ENCODE data around the gene COX14.

The COX14 gene

DNA sequence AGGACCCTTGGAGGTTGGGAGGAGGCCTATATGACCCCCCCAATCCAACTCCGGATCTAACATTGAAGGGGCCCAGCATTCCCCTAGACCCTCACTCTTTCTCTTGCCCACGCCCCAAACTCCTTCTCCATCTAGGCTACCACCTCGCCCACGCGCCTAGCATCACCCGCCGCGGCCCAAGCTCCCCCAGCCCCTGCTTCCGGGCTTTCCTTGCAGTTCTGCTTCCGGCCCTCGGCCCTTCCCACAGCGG, 54.7 kb downstream of the COX14 start:
- DNase-seq: peak; percentile 58

DNA sequence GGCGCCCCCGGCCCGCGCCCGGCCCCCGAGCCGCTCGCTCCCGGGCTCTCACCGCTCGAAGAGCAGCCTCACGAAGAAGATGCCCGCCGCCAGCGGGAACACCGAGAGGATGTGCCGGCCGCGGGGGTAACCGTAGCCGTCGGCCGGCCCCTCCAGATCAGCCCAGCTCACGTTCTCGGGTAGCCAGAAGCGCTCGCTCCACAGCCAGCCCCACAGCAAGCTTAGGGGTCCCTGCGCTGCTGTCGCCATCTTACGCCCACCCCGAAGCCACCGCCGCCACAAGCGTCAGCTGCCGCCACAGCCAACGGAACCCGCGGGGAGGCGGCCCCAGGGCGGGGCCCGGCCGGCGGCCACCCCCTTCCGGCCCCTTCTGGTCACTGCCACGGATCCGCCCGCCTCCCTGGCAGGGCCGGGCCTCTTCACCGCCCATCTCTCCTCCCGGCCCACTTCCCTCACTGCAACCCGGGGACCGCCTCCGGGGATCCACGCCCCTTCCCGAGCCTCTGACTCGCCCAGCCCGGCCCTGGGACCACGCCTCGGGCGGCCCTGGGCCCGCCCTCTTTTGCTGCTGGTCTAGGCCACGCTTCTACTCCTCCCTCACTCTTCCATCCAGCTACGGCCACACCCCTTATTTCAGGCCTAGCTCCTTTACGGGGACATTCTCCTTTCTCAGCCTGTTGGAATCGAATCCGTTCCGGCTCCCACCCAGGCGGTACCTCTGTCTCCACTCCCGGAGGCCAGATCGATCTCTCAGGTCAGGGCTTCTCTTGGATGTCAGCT, 55.2 kb downstream of the COX14 start, which contains the start of gene CERS5:
CERS5 (minus strand) TSS at position 321 of the 780 bp plus-strand sequence; CDS start at position 249, 72 bp downstream.
- DNase-seq: peak; percentile 96
